HEK293 (cell line): ENCODE data around the gene PHGDH.

Experiments
- CTCF ChIA-PET: fragments of 350-600 bp; formaldehyde crosslinking; extraction: SDS; loops from one replicate; lab custom pipeline; 2021; ENCODE audit warnings: antibody characterized with exemption; lab: Yijun Ruan, JAX
- POLR2A ChIA-PET: fragments of 300-600 bp; formaldehyde crosslinking; extraction: SDS; loops from one replicate; lab custom pipeline; 2020; ENCODE audit warnings: antibody characterized with exemption, inconsistent platforms; lab: Yijun Ruan, JAX
- H3K27ac ChIP-seq: fragments of 200-500 bp; sonication (Bioruptor generic); 2 replicates; pipeline ENCODE4 v1.5.1; 2014; ENCODE audit warnings: low read depth, low read length, control low read depth, inconsistent platforms; ENCODE audit errors: extremely low read depth
- H3K36me3 ChIP-seq, 2 experiments: fragments of 200-500 bp in 1 of 2; sonication (Bioruptor generic) in 1 of 2; 1 replicate in 1 of 2; 2 replicates in 1 of 2; pipeline ENCODE4 v1.5.1; 2014 to 2017; ENCODE audit warnings: inconsistent platforms in 2 of 2, low read length in 2 of 2; ENCODE audit not compliant: control insufficient read depth in 2 of 2, insufficient read depth in 1 of 2
- H3K4me1 ChIP-seq: fragments of 200-500 bp; sonication (Bioruptor generic); 2 replicates; pipeline ENCODE4 v1.5.1; 2014; ENCODE audit warnings: mild to moderate bottlenecking, low read length, inconsistent platforms; ENCODE audit not compliant: control insufficient read depth, insufficient read depth
- H3K4me3 ChIP-seq: 2 replicates; pipeline ENCODE4 v1.5.1; 2011; ENCODE audit warnings: low read depth, mild to moderate bottlenecking, control low read depth, low read length, moderate library complexity
- H3K9me3 ChIP-seq: fragments of 200-500 bp; sonication (Bioruptor generic); 2 replicates; pipeline ENCODE4 v1.5.1; 2014; ENCODE audit warnings: low read depth, low read length, inconsistent platforms; ENCODE audit not compliant: control insufficient read depth, insufficient read depth
- BCL6B ChIP-seq: fragments of 450-650 bp; formaldehyde crosslinking; IDR thresholded peaks from 2 replicates; pipeline ENCODE4 v1.5.1; 2017; ENCODE audit warnings: missing biosample characterization, missing genetic modification characterization
- HOXA7 ChIP-seq: sonication (generic); formaldehyde crosslinking; IDR thresholded peaks from 2 replicates; pipeline ENCODE4 v1.8.1; 2022; ENCODE audit warnings: missing genetic modification reagents, borderline replicate concordance
- PBX3 ChIP-seq: sonication (generic); formaldehyde crosslinking; IDR thresholded peaks from 2 replicates; pipeline ENCODE4 v1.8.1; 2022; ENCODE audit warnings: mild to moderate bottlenecking, moderate library complexity, missing genetic modification reagents
- PRDM10 ChIP-seq: fragments of 450-650 bp; formaldehyde crosslinking; IDR thresholded peaks from 2 replicates; pipeline ENCODE4 v1.5.1; 2016; ENCODE audit warnings: missing biosample characterization, missing genetic modification characterization
- SCRT2 ChIP-seq: fragments of 450-650 bp; formaldehyde crosslinking; IDR thresholded peaks from 2 replicates; pipeline ENCODE4 v1.5.1; 2016; ENCODE audit warnings: missing biosample characterization, missing genetic modification characterization
- TCF7L2 ChIP-seq: IDR thresholded peaks from 2 replicates; pipeline ENCODE4 v1.6.1; 2011; ENCODE audit warnings: low read depth, mild to moderate bottlenecking, inconsistent platforms, low read length, moderate library complexity, borderline replicate concordance
- TRIM28 ChIP-seq: IDR thresholded peaks from 2 replicates; pipeline ENCODE4 v1.6.1; 2011; ENCODE audit warnings: low read length, control low read depth, borderline replicate concordance
- WT1 ChIP-seq: fragments of 450-650 bp; formaldehyde crosslinking; IDR thresholded peaks from 2 replicates; pipeline ENCODE4 v1.5.1; 2016; ENCODE audit warnings: missing biosample characterization, missing genetic modification characterization
- ZBTB1 ChIP-seq: fragments of 450-650 bp; formaldehyde crosslinking; IDR thresholded peaks from 2 replicates; pipeline ENCODE4 v1.5.1; 2016; ENCODE audit warnings: missing biosample characterization, missing genetic modification characterization
- ZBTB44 ChIP-seq: fragments of 450-650 bp; IDR thresholded peaks from 2 replicates; pipeline ENCODE4 v1.5.1; 2018; ENCODE audit warnings: missing biosample characterization, mild to moderate bottlenecking, missing genetic modification characterization
- ZBTB48 ChIP-seq: fragments of 450-650 bp; formaldehyde crosslinking; IDR thresholded peaks from 2 replicates; pipeline ENCODE4 v1.5.1; 2016; ENCODE audit warnings: missing biosample characterization, missing genetic modification characterization
- ZNF146 ChIP-seq: fragments of 450-650 bp; formaldehyde crosslinking; IDR thresholded peaks from 2 replicates; pipeline ENCODE4 v1.5.1; 2016; ENCODE audit warnings: missing biosample characterization, missing genetic modification characterization
- ZNF280C ChIP-seq: fragments of 450-650 bp; formaldehyde crosslinking; IDR thresholded peaks from 2 replicates; pipeline ENCODE4 v1.5.1; 2016; ENCODE audit warnings: missing biosample characterization, missing genetic modification characterization
- ZNF324 ChIP-seq: fragments of 450-650 bp; formaldehyde crosslinking; IDR thresholded peaks from 2 replicates; pipeline ENCODE4 v1.5.1; 2016; ENCODE audit warnings: missing biosample characterization, missing genetic modification characterization
- ZNF416 ChIP-seq: fragments of 450-650 bp; formaldehyde crosslinking; IDR thresholded peaks from 2 replicates; pipeline ENCODE4 v1.5.1; 2016; ENCODE audit warnings: missing biosample characterization, missing genetic modification characterization
- ZNF530 ChIP-seq: fragments of 450-650 bp; formaldehyde crosslinking; IDR thresholded peaks from 2 replicates; pipeline ENCODE4 v1.5.1; 2016; ENCODE audit warnings: low read depth, missing biosample characterization, missing genetic modification characterization
- ZNF580 ChIP-seq: fragments of 450-650 bp; formaldehyde crosslinking; IDR thresholded peaks from 2 replicates; pipeline ENCODE4 v1.5.1; 2016; ENCODE audit warnings: missing biosample characterization, missing genetic modification characterization
- ZNF626 ChIP-seq: fragments of 450-650 bp; sonication (Bioruptor Pico); formaldehyde crosslinking; IDR thresholded peaks from 2 replicates; pipeline ENCODE4 v1.5.1; 2018; ENCODE audit warnings: missing biosample characterization, missing genetic modification characterization, inconsistent platforms
- ZNF664 ChIP-seq: fragments of 450-650 bp; formaldehyde crosslinking; IDR thresholded peaks from 2 replicates; pipeline ENCODE4 v1.5.1; 2016; ENCODE audit warnings: missing biosample characterization, missing genetic modification characterization
- ZNF677 ChIP-seq: fragments of 450-650 bp; IDR thresholded peaks from 2 replicates; pipeline ENCODE4 v1.5.0; 2018; ENCODE audit warnings: missing biosample characterization, mild to moderate bottlenecking, missing genetic modification characterization, moderate library complexity
- ZSCAN30 ChIP-seq: fragments of 450-650 bp; IDR thresholded peaks from 2 replicates; pipeline ENCODE4 v1.5.1; 2018; ENCODE audit warnings: missing biosample characterization, mild to moderate bottlenecking, missing genetic modification characterization, moderate library complexity

PHGDH gene

GRCh38 chr1:119771770-119772169, 60.0 kb downstream of the PHGDH start:
- CTCF ChIA-PET, result interaction anchor here (0.6 to 1.4 kb wide), 3 partner anchors 35 to 160 kb away, joined by 3 to 4 read pairs (median 3); no protein-coding TSS in a partner anchor
- no peak for TF ChIP-seq ZNF324 (tag by site-specific recombination)
- no peak for TF ChIP-seq HOXA7 (CRISPR knock-in tag)
- no peak for TF ChIP-seq PBX3 (CRISPR knock-in tag)
- TF ChIP-seq ZBTB1, result no peak
- no peak for TF ChIP-seq ZNF626 (tag by site-specific recombination)
- TF ChIP-seq ZNF416 (tag by site-specific recombination), result no peak
- POLR2A ChIA-PET, result no interaction called here

GRCh38 chr1:119772298-119772697, 60.6 kb downstream of the PHGDH start:
- Histone ChIP-seq H3K27ac (no peak overlapping the region), H3K9me3 (no peaks in the 10 kb centered on the region), H3K4me1 (peaks cover 11% of the 10 kb centered on the region; the same call in 1 of the 2 replicates), H3K4me3 (no peak overlapping the region), H3K36me3 (no peaks in the 10 kb centered on the region)
- peak; percentile 61 for TF ChIP-seq ZNF664 (tag by site-specific recombination)
- TF ChIP-seq ZNF146 (tag by site-specific recombination), result no peak
- 0 out of 2 replicates have a peak, but pooled peaks have one; percentile 51 for TF ChIP-seq ZNF580 (tag by site-specific recombination)
- CTCF ChIA-PET, result no interaction called here
- POLR2A ChIA-PET, result no interaction called here

More at GRCh38 chr1:119771770-119772169, 60.0 kb downstream of the PHGDH start:
- no peak overlapping the region for H3K27ac ChIP-seq
- no peaks in the 10 kb centered on the region for H3K9me3 ChIP-seq
- H3K4me3 ChIP-seq, result no peak overlapping the region
- H3K36me3 ChIP-seq, result no peaks in the 10 kb centered on the region
- H3K4me1 ChIP-seq, result peaks cover 12% of the 10 kb centered on the region; the same call in 1 of the 2 replicates

- H3K36me3 ChIP-seq, result no peaks in the 10 kb centered on the region
- peaks cover 7% of the 10 kb centered on the region; the same call in 1 of the 2 replicates for H3K4me1 ChIP-seq
- no peaks in the 10 kb centered on the region for H3K9me3 ChIP-seq
- ChIA-PET CTCF (interaction anchor here (0.7 kb wide), 1 partner anchor 35 kb away, joined by 5 read pairs; no protein-coding TSS in a partner anchor), POLR2A (no interaction called here)
- no peak overlapping the region for H3K4me3 ChIP-seq
- no peak overlapping the region for H3K27ac ChIP-seq
- TF ChIP-seq BCL6B (tag by site-specific recombination) (no peak), ZBTB44 (tag by site-specific recombination) (0 out of 2 replicates have a peak, but pooled peaks have one; percentile 23), ZNF530 (no peak), ZSCAN30 (tag by site-specific recombination) (no peak), ZNF677 (tag by site-specific recombination) (no peak), ZBTB48 (no peak), WT1 (tag by site-specific recombination) (no peak), ZNF280C (no peak), TCF7L2 (no peak), TRIM28 (peak; percentile 81), PRDM10 (tag by site-specific recombination) (peak; percentile 34; the same call in 1 of the 2 replicates), SCRT2 (peak; percentile 36; the same call in 1 of the 2 replicates)
These were observed 62.0 kb downstream of the PHGDH start for GRCh38 chr1:119773711-119774241.
